Activated CD4-positive, alpha-beta T cell treated with anti-CD3 and anti-CD28 coated beads, Interleukin-2, amount 50 U/mL, for 1 hour (primary cell): ENCODE data around the gene DMBT1.
A peak's percentile ranks its signal among the peaks of the same experiment; 100 is the strongest.
"Not testable (repeated sequence)": the region's sequence is repeated elsewhere in the genome, so short reads cannot be mapped to it uniquely, and the experiment has no call there.

Experiments
- DNase-seq: peaks from one replicate; pipeline ENCODE4 v3.0.0-alpha.2; 2020

The DMBT1 gene

GRCh38 chr10:122549636-122550035 is 10.9 kb upstream of the DMBT1 start:
- no peak for DNase-seq

- DNase-seq: no peak
These were observed 10.1 kb upstream of the DMBT1 start for GRCh38 chr10:122550427-122550826.

GRCh38 chr10:122550983-122551382 is 9.6 kb upstream of the DMBT1 start:
- DNase-seq: no peak

GRCh38 chr10:122551450-122551849 is 9.1 kb upstream of the DMBT1 start:
- DNase-seq: peak; percentile 16

GRCh38 chr10:122553341-122553740 is 7.2 kb upstream of the DMBT1 start:
- no peak for DNase-seq

GRCh38 chr10:122554131-122555036 is 6.2 kb upstream of the DMBT1 start:
- no peak for DNase-seq

GRCh38 chr10:122555442-122555841 is 5.1 kb upstream of the DMBT1 start:
- DNase-seq: no peak

- no peak for DNase-seq
These were observed 3.0 kb upstream of the DMBT1 start for GRCh38 chr10:122557516-122557915.

- no peak for DNase-seq
These were observed 2.1 kb upstream of the DMBT1 start for GRCh38 chr10:122558452-122558851.

- no peak for DNase-seq
These were observed 1.3 kb upstream of the DMBT1 start for GRCh38 chr10:122559228-122559627.

- no peak for DNase-seq
These were observed 658 bp downstream of the DMBT1 start for GRCh38 chr10:122561212-122561611.

- DNase-seq: no peak
These were observed 1.2 kb downstream of the DMBT1 start for GRCh38 chr10:122561792-122562191.

- no peak for DNase-seq
These were observed 4.4 kb downstream of the DMBT1 start for GRCh38 chr10:122564980-122565379.

GRCh38 chr10:122565766-122566206 is 5.2 kb downstream of the DMBT1 start:
- peak; percentile 72 for DNase-seq

GRCh38 chr10:122566632-122567031 is 6.1 kb downstream of the DMBT1 start:
- DNase-seq: no peak

GRCh38 chr10:122567056-122567660 is 6.6 kb downstream of the DMBT1 start:
- peak; percentile 29 for DNase-seq

- DNase-seq: no peak
These were observed 8.0 kb downstream of the DMBT1 start for GRCh38 chr10:122568551-122568950.

- DNase-seq: no peak
These were observed 10.4 kb downstream of the DMBT1 start for GRCh38 chr10:122570920-122571319.

- DNase-seq: no peak
These were observed 11.3 kb downstream of the DMBT1 start for GRCh38 chr10:122571892-122572291.

- DNase-seq: no peak
These were observed 15.2 kb downstream of the DMBT1 start for GRCh38 chr10:122575776-122576175.

GRCh38 chr10:122576291-122576690 is 15.7 kb downstream of the DMBT1 start:
- no peak for DNase-seq

- DNase-seq: no peak
These were observed 16.8 kb downstream of the DMBT1 start for GRCh38 chr10:122577311-122577885.

GRCh38 chr10:122586070-122586469 is 25.5 kb downstream of the DMBT1 start:
- DNase-seq: not testable (repeated sequence)
